ENCODE results near the gene EYA3.

EYA3 gene

DNA sequence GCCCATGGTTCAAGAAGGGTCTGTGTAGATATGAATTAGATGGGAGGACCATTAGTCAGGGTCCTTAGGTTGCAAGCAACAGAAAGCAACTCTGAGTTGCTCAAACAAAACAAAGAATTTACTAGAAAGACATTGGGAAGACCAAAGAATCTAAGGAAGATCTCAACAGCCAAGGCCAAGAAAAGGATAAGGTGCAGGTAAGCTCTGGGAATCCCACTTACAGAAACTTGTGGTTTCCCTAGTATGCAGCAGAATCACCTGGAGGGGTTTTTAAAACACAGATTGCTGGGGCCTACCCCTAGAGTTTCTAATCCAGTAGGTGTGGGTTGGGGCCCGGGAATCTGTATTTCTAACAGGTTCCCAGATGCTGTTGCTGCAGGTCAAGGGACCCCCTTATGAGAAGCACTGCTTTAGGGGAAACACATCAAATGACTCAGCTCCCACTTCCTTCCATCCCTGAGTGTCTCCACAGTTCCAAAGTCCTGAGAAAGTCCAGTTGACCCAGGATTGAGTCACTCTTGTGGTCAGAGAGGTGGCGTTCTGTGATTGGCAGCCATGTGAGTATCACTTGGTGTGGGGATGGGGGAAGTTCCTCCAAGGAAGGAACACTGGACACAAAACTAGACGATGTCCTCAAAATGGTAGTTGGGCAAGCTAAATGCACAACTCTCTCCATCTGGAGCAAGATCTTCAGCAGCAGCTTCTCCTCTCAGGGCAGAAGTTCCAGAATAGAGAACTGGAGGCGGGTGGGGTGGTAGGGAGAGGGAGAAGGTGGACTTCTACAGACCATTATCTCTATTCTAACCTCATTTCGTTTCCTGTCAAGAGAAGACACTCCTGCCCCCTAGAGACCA, 24.2 kb upstream of the EYA3 start:
- DNase-seq = peak; percentile 41

- DNase-seq = peak; percentile 36
Measured at GRCh38 chr1:28111157-28111556, 22.7 kb upstream of the EYA3 start.

GRCh38 chr1:28110555-28110954, 22.1 kb upstream of the EYA3 start:
- no peak for DNase-seq

GRCh38 chr1:28109639-28110038, 21.2 kb upstream of the EYA3 start:
- DNase-seq = no peak

DNA sequence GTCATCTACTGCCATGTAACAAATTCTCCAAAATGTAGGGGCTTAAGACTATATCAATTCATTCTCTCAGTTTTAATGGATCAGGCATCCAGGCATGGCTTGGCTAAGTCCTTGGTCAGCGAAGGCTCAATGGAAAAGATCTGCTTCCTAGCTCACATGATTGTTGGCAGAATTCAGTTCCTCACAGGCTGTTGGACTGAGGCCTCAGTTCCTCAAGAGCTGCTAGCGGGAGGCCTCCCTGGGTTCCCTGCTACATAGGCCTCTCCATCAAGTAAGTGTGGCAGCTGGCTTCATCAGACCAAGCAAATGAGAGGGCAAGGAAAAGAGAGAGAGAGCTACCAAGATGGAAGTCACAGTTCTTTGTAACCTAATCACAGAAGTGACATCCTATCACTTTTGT, 19.6 kb upstream of the EYA3 start:
- no peak for DNase-seq

DNA sequence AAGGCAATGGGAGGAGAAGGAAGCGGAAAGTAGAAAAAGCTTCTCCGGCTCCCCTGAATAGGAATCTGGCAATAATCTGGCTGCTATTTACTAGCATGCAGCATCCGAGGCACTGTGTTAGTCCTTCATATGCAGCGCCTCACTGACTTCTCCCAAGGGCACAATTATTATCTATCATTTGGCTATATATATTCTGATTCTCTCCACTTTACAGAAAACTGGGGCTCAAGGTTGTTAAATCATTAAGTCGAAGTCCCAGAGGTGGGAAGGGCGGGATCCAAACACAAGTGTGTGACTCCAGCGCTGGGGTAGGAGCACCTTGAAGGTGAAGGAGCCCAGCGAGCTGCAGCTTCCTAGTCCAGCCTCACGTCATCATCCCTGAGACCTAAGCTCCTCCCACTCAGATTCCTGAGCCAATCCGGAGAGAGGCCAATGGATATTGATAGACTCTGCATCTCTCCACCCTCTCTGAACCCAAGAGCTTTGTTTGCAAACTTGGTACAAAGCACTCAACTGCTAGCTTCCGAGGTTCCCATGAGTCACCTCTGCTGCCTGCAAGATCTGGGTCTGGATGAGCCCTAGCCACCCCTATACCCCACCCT, 16.6 kb upstream of the EYA3 start:
- no peak for DNase-seq

- DNase-seq = no peak
Measured at GRCh38 chr1:28102189-28102588, 13.8 kb upstream of the EYA3 start.

- no peak for DNase-seq
Measured at GRCh38 chr1:28099050-28099769, 10.8 kb upstream of the EYA3 start.

- no peak for DNase-seq
Measured at GRCh38 chr1:28097100-28097472, 8.7 kb upstream of the EYA3 start.

GRCh38 chr1:28096210-28097099, 8.0 kb upstream of the EYA3 start:
- DNase-seq = no peak

GRCh38 chr1:28091043-28091781, 2.8 kb upstream of the EYA3 start:
- peak; percentile 84 for DNase-seq

DNA sequence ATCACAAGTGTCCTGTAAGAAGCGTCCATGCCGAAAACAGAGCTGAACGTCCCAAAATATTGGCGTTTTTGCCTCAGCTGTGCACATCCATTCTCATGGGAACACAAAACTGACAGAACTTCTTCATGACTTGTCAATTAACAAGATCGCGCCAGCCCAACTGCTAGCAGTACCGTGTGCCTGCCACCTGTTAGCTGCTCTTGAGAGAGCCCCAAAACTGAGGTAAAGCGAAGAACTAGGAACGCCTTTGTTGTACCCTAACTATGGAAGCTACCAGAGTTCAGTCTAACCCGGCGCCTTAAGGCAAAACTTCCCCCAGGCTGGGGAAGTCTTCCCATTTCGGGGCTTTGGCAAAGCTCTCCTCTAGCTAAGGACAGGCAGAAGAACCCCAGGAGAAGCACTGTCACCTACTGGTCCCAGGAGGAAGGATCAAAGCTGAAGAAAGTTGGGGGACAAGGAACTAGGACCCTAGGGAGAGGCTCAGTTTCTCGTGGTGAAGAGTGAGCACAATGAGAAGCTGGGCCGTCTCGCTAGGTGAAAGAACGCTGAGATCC, 719 bp downstream of the EYA3 start:
- DNase-seq = peak; percentile 28

- DNase-seq = no peak
Measured at GRCh38 chr1:28086651-28087050, 1.8 kb downstream of the EYA3 start.

DNA sequence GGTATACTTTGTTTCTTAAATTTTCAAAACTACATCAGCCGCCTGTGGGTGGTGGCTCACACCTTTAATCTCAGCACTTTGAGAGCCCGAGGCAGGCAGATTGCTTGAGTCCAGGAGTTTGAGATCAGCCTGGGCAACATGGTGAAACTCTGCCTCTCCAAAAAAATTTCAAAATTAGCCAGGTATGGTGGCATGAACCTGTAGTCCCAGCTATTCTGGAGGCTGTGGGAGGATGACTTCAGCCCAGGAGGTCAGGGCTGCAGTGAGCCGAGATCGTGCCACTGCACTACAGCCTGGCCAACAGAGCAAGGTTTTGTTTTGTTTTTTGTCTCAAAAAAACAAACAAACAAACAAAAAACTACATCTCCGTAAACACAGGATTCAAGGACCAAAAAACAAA, 3.3 kb downstream of the EYA3 start:
- no peak for DNase-seq

DNA sequence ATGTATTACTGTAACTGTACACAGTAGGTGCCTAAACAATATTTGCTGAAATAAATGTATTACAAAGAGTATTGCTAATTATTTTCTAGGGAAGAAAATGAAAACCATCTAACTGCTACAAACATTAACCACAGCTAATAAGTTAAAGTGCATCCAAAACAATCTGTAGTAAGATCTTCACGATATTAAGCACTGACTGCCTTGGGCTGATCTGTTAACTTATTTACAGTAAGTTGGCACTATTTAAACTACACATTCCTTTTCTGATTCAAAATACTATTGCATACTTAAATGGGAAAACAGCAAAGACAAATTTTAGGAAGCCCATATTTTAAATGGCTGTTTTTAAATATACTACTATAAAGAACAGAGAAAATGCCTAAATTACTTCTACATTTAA, 4.5 kb downstream of the EYA3 start:
- no peak for DNase-seq

DNA sequence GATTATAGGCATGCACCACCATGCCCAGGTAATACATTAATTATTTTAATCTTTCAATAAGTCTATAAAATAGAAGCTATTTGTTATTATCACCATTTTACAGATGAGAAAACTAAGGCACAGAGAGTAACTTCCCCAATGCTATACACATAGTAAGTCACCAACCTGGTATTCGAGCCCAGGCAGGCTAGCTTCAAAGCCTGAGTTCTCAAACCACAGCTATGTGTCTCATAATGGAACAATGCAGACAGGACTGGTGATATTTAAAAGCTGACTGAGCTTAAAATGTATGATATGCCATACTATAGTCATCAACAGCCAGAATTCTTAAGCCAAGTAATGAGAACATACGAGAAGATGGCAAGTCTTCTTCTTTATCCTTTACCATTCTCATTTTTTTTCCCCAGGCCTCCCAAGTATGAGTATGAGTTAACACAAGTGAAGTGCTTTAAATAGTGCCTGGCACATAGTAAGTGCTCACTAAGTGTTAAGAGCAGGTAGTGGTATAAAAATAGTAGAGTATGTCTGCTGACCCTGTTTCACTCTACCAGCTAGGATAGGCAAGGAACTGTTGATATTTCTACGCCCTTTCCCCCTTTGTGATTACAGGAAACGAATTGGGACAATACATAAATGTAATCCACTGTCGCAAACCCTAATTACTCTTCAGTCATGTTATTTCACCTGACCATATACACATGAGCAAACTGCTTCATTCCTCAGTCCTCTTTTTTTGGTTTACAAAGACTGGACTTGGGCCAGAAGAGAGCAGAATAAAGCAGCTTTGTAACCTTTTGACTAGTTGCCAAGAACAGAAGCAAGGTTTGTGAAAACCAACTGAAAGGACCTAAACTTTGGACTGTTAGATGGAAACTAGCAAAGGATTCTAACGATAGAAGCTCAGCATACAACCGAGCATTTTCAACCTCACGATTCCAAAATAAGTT, 9.5 kb downstream of the EYA3 start:
- DNase-seq = no peak

DNA sequence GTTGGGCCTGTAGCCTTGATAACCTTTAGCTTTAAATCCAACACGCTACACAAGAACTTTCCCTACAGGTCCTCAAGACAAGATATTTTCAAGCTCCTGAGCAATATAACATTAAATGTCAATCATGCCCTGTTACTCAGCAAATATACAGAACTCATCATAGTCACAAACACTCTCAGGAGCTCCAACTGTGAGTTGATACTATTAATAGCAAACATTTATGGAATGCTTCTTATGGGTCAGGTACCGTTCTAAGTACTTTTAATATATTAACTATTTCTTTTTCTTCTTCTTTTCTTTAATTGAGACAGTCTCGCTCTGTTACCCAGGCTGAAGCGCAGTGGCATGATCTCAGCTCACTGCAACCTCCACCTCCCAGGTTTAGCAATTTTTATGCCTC, 10.1 kb downstream of the EYA3 start:
- DNase-seq = no peak

- no peak for DNase-seq
Measured at GRCh38 chr1:28074892-28075511, 13.4 kb downstream of the EYA3 start.

GRCh38 chr1:28073867-28074266, 14.5 kb downstream of the EYA3 start:
- DNase-seq = no peak

- DNase-seq = no peak
Measured at GRCh38 chr1:28071813-28072212, 16.6 kb downstream of the EYA3 start.

Data from CD4-positive, alpha-beta T cell treated with Interleukin-17A for 1 hour (primary cell).